HepG2 (cell line): ENCODE measurements around the gene MAP3K20. TPM values are rescaled to one million over a fixed set of nuclear protein-coding genes. Genes with fewer than 3 reads are reported as not detected.

Source experiments
- ATAC-seq: fragments of 200-7000 bp; cut with Tn5 transposase; 3 replicates; pipeline ENCODE4 v1.9.1; 2020; ENCODE audit warnings: mild to moderate bottlenecking, moderate library complexity
- BruUV-seq: library from RNA; stranded (reverse); fragments of 400-500 nt; replicated peaks from 2 replicates; lab custom pipeline; 2021; lab: Mats Ljungman, UMichigan
- CTCF ChIA-PET: fragments of 300-600 bp; formaldehyde crosslinking; extraction: SDS; loops from one replicate; lab custom pipeline; 2021; ENCODE audit warnings: low total read pairs, inconsistent platforms, low intra/inter-chr PET ratio; lab: Yijun Ruan, JAX
- POLR2A ChIA-PET: fragments of 350-600 bp; sonication (Branson Sonifier 250); formaldehyde crosslinking; loops from one replicate; lab custom pipeline; 2020; ENCODE audit warnings: antibody characterized with exemption, inconsistent platforms; lab: Yijun Ruan, JAX
- DNase-seq: peaks from one replicate; pipeline ENCODE4 v3.0.0-alpha.2; 2015; ENCODE audit warnings: low spot score
- FAIRE-seq: peaks from 3 replicates; lab custom pipeline; 2011; peaks lifted over from hg19 to GRCh38; lab: Jason Lieb, UNC
- H2AFZ ChIP-seq: one replicate; pipeline ENCODE4 v1.6.1; 2011; ENCODE audit warnings: low read length, inconsistent platforms
- H3K27ac ChIP-seq: fragments of 300-600 bp; 3 replicates; pipeline ENCODE4 v1.8.0; 2011; ENCODE audit warnings: mixed run types, mild to moderate bottlenecking, mixed read lengths, low read length, inconsistent platforms; ENCODE audit not compliant: insufficient read depth; ENCODE audit errors: extremely low read length
- H3K27me3 ChIP-seq, 2 experiments: fragments of 200-600 bp in 1 of 2; 2 replicates in 1 of 2; 3 replicates in 1 of 2; pipeline versions ENCODE4 v1.6.0 to v1.8.0; 2011; ENCODE audit warnings: low read length in 2 of 2, mild to moderate bottlenecking in 2 of 2, moderate library complexity in 2 of 2, inconsistent platforms in 1 of 2; ENCODE audit not compliant: insufficient read depth in 2 of 2, control insufficient read depth in 1 of 2
- H3K36me3 ChIP-seq, 2 experiments: fragments of 200-600 bp in 1 of 2; replicated peaks in 1 of 2; 2 replicates in 1 of 2; 3 replicates in 1 of 2; pipeline versions ENCODE4 v1.5.1 to v1.8.0; 2011; ENCODE audit warnings: low read length in 2 of 2, inconsistent platforms in 1 of 2; ENCODE audit not compliant: insufficient read depth in 2 of 2, control insufficient read depth in 1 of 2
- H3K4me1 ChIP-seq: 2 replicates; pipeline ENCODE4 v1.5.1; 2012; ENCODE audit warnings: low read length, inconsistent platforms; ENCODE audit not compliant: insufficient read depth
- H3K4me2 ChIP-seq: 2 replicates; pipeline ENCODE4 v1.6.0; 2011; ENCODE audit warnings: low read depth, low read length, inconsistent platforms
- H3K4me3 ChIP-seq, 3 experiments: fragments of 200-600 bp in 1 of 3; sonication (generic), shearing (Covaris generic) in 1 of 3; replicated peaks in 1 of 3; 2 replicates each; pipeline ENCODE4 v1.5.1; 2011 to 2016; ENCODE audit warnings: low read length in 3 of 3, inconsistent platforms in 2 of 3, low read depth in 2 of 3, mild to moderate bottlenecking in 2 of 3, control low read depth in 1 of 3, mixed read lengths in 1 of 3; ENCODE audit not compliant: insufficient read depth in 1 of 3
- H3K79me2 ChIP-seq: one replicate; pipeline ENCODE4 v1.6.1; 2011; ENCODE audit warnings: low read length, inconsistent platforms; ENCODE audit not compliant: insufficient read depth
- H3K9ac ChIP-seq: 2 replicates; pipeline ENCODE4 v1.6.0; 2011; ENCODE audit warnings: mild to moderate bottlenecking, low read depth, low read length, inconsistent platforms; ENCODE audit not compliant: insufficient read depth
- H3K9me3 ChIP-seq: 2 replicates; pipeline ENCODE4 v1.5.1; 2012; ENCODE audit warnings: mild to moderate bottlenecking, low read length
- H4K20me1 ChIP-seq: 2 replicates; pipeline ENCODE4 v1.6.0; 2011; ENCODE audit warnings: inconsistent platforms, mild to moderate bottlenecking, low read length, moderate library complexity; ENCODE audit not compliant: insufficient read depth
- ASH2L ChIP-seq: fragments of 300-600, 200-600 bp; sonication (generic); IDR thresholded peaks from 2 replicates; pipeline ENCODE4 v1.7.0; 2017; ENCODE audit warnings: low read depth, mild to moderate bottlenecking, moderate library complexity, mixed read lengths, low read length; ENCODE audit not compliant: insufficient read length
- PHF20 ChIP-seq: sonication (generic); formaldehyde crosslinking; IDR thresholded peaks from 2 replicates; pipeline ENCODE4 v1.5.0; 2020; ENCODE audit warnings: mild to moderate bottlenecking, missing genetic modification reagents
- SALL1 ChIP-seq: sonication (generic); formaldehyde crosslinking; IDR thresholded peaks from 2 replicates; pipeline ENCODE4 v1.8.0; 2022; ENCODE audit warnings: mild to moderate bottlenecking, missing genetic modification reagents
- SOX13 ChIP-seq, 3 experiments: fragments of 450-650 bp in 1 of 3; sonication (generic) in 1 of 3; formaldehyde crosslinking in 1 of 3; IDR thresholded peaks in 2 of 3; conservative IDR thresholded peaks in 1 of 3; 2 replicates each; pipeline versions ENCODE4 v1.5.0 to v1.6.1; 2016 to 2020; ENCODE audit warnings: antibody characterized with exemption in 1 of 3, mild to moderate bottlenecking in 1 of 3, missing compliant biosample characterization in 1 of 3, missing genetic modification reagents in 1 of 3, moderate library complexity in 1 of 3
- SOX6 ChIP-seq, 2 experiments: fragments of 450-650 bp in 1 of 2; sonication (generic) in 1 of 2; formaldehyde crosslinking in 1 of 2; IDR thresholded peaks; 2 replicates each; pipeline versions ENCODE4 v1.4.0 to v1.6.1; 2017 to 2020; ENCODE audit warnings: antibody characterized with exemption in 1 of 2, mild to moderate bottlenecking in 1 of 2, missing genetic modification reagents in 1 of 2
- SP4 ChIP-seq: sonication (generic); formaldehyde crosslinking; IDR thresholded peaks from 2 replicates; pipeline ENCODE4 v1.8.1; 2023; ENCODE audit warnings: mild to moderate bottlenecking, missing genetic modification reagents
- ZBTB21 ChIP-seq: sonication (generic); formaldehyde crosslinking; IDR thresholded peaks from 2 replicates; pipeline ENCODE4 v1.4.0; 2020; ENCODE audit warnings: missing genetic modification reagents
- ZNF616 ChIP-seq: sonication (generic); formaldehyde crosslinking; IDR thresholded peaks from 2 replicates; pipeline ENCODE4 v1.5.0; 2020; ENCODE audit warnings: low read depth, mild to moderate bottlenecking, missing genetic modification reagents
- ZNF644 ChIP-seq: IDR thresholded peaks from 2 replicates; pipeline ENCODE4 v1.6.1; 2016; ENCODE audit warnings: low read depth
- WGBS: methylation state at CpG from one replicate; pipeline ENCODE4 v1.1.6; 2017; ENCODE audit warnings: low lambda C conversion rate; 5-methylcytosine and 5-hydroxymethylcytosine counted together
- in situ Hi-C: cut with HindIII; loops from 2 replicates; pipeline ENCODE4 v1.10.0; 2017; ENCODE audit warnings: low pct_unique_long_range_greater_than_20kb; ENCODE audit not compliant: extremely low pct_ligation_motif_present
- intact Hi-C: fragments of 100-400 bp; cut with micrococcal nuclease; formaldehyde crosslinking; loops from one replicate; pipeline ENCODE4 v1.10.0; 2022; ENCODE audit not compliant: unreplicated experiment
- polyA plus RNA-seq, 8 experiments: library from polyadenylated mRNA; depleted of rRNA in 3 of 8; stranded (reverse) in 7 of 8; unstranded in 1 of 8; fragments of >200 nt; fragmentation: Illumina TruSeq in 4 of 8; extraction: Trizol in 4 of 8; gene quantifications; 2 replicates each; pipeline versions ENCODE4 v1.2.1 to v1.2.3, GENCODE V29; 2011 to 2016; ENCODE audit warnings: low read depth in 4 of 8, missing spikeins in 1 of 8, mixed read lengths in 1 of 8; ENCODE audit not compliant: insufficient read depth in 1 of 8
- total RNA-seq, 5 experiments: library from RNA; depleted of rRNA; stranded (reverse); fragments of >200 nt; fragmentation: Illumina TruSeq; extraction: Trizol; gene quantifications; 2 replicates each; pipeline ENCODE4 v1.2.3, GENCODE V29; 2016; ENCODE audit warnings: low read depth in 1 of 5
- TF ChIP-seq, protein P1 (sequence below): IDR thresholded peaks from 2 replicates; pipeline ENCODE4 v1.6.1; 2012; ENCODE audit warnings: inconsistent platforms
- TF ChIP-seq, protein P2 (sequence below): sonication (generic); formaldehyde crosslinking; IDR thresholded peaks from 2 replicates; pipeline ENCODE4 v1.5.0; 2020; ENCODE audit warnings: missing genetic modification reagents, mild to moderate bottlenecking, borderline replicate concordance

Gene MAP3K20
- total and polyA plus RNA-seq, 2 of the 13 experiments (the other 11 are each of a cell fraction or from before 2014, with no cell fraction given), result 5.2 to 13.5 TPM

GRCh38 chr2:173231465-173231864 is 155.8 kb downstream of the MAP3K20 start (continued):
- TF ChIP-seq, protein P1, sequence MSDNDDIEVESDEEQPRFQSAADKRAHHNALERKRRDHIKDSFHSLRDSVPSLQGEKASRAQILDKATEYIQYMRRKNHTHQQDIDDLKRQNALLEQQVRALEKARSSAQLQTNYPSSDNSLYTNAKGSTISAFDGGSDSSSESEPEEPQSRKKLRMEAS, result peak; percentile 89
- peak; percentile 49 for TF ChIP-seq ASH2L
- no peak for TF ChIP-seq SOX6 (IDR thresholded peaks at IDR 0.05)
- peak; percentile 69 for TF ChIP-seq SOX6 (CRISPR knock-in tag; IDR thresholded peaks at IDR 0.05)
- no peak for TF ChIP-seq SOX13 (IDR thresholded peaks at IDR 0.05)
- peak in 1 of 2 experiments; percentile 20; a peak in 1 of 4 replicates for TF ChIP-seq SOX13 (CRISPR knock-in tag; conservative IDR thresholded peaks at IDR 0.05 in 1 of 2, IDR thresholded peaks at IDR 0.05 in 1 of 2)
- TF ChIP-seq SP4 (CRISPR knock-in tag), result no peak
- TF ChIP-seq PHF20 (CRISPR knock-in tag), result no peak
- TF ChIP-seq, protein P2, sequence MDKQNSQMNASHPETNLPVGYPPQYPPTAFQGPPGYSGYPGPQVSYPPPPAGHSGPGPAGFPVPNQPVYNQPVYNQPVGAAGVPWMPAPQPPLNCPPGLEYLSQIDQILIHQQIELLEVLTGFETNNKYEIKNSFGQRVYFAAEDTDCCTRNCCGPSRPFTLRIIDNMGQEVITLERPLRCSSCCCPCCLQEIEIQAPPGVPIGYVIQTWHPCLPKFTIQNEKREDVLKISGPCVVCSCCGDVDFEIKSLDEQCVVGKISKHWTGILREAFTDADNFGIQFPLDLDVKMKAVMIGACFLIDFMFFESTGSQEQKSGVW (CRISPR knock-in tag), result no peak
- TF ChIP-seq ZBTB21 (CRISPR knock-in tag), result no peak
- peak; percentile 41; the same call in 1 of the 2 replicates for TF ChIP-seq SALL1 (CRISPR knock-in tag)
- 0 out of 2 replicates have a peak, but pooled peaks have one; percentile 18 for TF ChIP-seq ZNF644 (CRISPR knock-in tag)

- H3K27me3 ChIP-seq, result no peaks in the 10 kb centered on the region
- no peak overlapping the region for H3K9ac ChIP-seq
- no peak overlapping the region for H3K4me2 ChIP-seq
- FAIRE-seq (no peak), DNase-seq (no peak), ATAC-seq (no peak)
- TF ChIP-seq ZNF616, result no peak
- H3K79me2 ChIP-seq, result no peaks in the 10 kb centered on the region
- no TSS peak for BruUV-seq
- no peak overlapping the region for H2AFZ ChIP-seq
- intact Hi-C loops (no loop called here), in situ Hi-C loops (no loop called here)
- no peak overlapping the region for H3K27ac ChIP-seq
- POLR2A ChIA-PET, result no interaction called here
- CTCF ChIA-PET, result no interaction called here
- H3K9me3 ChIP-seq, result no peaks in the 10 kb centered on the region
- H4K20me1 ChIP-seq, result no peaks in the 10 kb centered on the region
- H3K4me3 ChIP-seq, result no peak overlapping the region
- 94% methylated on average over 5 of the region's 5 CpGs for WGBS
- H3K4me1 ChIP-seq, result peaks cover 26% of the 10 kb centered on the region
- H3K36me3 ChIP-seq, result 0 out of 5 replicates have a peak, but pooled peaks cover 0 to 6% of the 10 kb centered on the region in 2 experiments
Measured at GRCh38 chr2:173232956-173233744, 157.5 kb downstream of the MAP3K20 start.
